Stimulated activated CD8-positive, alpha-beta memory T cell treated with anti-CD3 and anti-CD28 coated beads, Interleukin-4, amount 100 ng/mL, for 1 hour (primary cell): ENCODE data around the gene SCNN1A.

Source experiments
- DNase-seq, 2 donors: peaks; one replicate each; pipeline ENCODE4 v3.0.0-alpha.2; 2020; ENCODE audit warnings: low read depth in 2 of 2, low spot score in 1 of 2

SCNN1A gene

DNA sequence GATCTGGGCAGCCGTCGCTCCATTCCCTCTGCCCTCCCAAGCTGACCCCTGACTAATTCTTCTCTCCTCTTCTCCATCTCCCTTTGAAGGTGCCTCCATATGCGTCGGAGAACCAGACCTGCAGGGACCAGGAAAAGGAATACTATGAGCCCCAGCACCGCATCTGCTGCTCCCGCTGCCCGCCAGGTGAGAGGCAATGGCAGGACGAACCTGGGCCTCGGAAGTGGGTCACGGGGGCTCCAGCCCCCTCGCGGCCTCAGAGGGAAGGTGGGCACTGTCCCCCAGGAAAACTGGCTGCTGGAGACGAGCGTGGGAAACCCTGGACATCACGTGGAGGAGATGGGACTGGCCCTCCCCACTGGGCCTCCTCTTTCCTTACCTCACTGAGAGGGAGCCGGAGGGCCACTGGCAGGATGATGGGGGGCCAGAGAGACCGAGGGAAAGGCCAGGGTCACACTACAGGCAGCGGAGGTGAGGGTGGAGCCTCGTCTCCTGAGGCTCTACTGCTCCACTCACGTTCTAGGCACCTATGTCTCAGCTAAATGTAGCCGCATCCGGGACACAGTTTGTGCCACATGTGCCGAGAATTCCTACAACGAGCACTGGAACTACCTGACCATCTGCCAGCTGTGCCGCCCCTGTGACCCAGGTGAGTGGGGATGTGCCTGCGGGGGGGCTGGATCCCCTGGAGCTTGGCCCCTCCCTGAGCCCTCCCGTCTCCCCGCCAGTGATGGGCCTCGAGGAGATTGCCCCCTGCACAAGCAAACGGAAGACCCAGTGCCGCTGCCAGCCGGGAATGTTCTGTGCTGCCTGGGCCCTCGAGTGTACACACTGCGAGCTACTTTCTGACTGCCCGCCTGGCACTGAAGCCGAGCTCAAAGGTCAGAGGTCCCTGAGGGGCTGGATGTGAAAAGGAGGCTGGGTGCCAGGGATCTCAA, 9.4 kb upstream of the SCNN1A start:
- DNase-seq: no peak

GRCh38 chr12:6383572-6384498, 8.5 kb upstream of the SCNN1A start, which contains the start of gene LTBR:
Gene LTBR, plus strand, starts transcription at chr12:6384162. Its CDS starts 197 bp downstream, at chr12:6384359.
- no peak for DNase-seq

DNA sequence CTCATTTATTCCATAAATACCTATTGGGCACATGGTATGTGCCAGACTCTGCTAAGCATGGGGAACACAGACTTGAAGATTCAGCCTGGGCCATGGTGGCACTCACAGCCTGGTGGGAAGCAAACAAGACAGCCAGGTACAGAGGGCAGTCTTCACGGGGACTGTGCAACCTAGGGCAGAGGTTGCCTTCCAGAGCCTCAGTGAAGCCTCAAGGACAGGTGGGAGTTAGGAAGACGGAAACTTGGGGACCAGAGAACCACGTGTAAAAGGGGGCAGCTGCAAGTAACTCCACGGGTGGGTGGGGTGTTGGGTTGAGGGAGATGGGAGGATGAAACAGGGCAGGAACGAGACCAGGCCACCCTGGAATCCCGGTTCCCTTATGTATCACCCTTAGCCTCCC, 7.6 kb upstream of the SCNN1A start:
- DNase-seq: no peak

GRCh38 chr12:6382371-6382770, 7.0 kb upstream of the SCNN1A start:
- no peak for DNase-seq

DNA sequence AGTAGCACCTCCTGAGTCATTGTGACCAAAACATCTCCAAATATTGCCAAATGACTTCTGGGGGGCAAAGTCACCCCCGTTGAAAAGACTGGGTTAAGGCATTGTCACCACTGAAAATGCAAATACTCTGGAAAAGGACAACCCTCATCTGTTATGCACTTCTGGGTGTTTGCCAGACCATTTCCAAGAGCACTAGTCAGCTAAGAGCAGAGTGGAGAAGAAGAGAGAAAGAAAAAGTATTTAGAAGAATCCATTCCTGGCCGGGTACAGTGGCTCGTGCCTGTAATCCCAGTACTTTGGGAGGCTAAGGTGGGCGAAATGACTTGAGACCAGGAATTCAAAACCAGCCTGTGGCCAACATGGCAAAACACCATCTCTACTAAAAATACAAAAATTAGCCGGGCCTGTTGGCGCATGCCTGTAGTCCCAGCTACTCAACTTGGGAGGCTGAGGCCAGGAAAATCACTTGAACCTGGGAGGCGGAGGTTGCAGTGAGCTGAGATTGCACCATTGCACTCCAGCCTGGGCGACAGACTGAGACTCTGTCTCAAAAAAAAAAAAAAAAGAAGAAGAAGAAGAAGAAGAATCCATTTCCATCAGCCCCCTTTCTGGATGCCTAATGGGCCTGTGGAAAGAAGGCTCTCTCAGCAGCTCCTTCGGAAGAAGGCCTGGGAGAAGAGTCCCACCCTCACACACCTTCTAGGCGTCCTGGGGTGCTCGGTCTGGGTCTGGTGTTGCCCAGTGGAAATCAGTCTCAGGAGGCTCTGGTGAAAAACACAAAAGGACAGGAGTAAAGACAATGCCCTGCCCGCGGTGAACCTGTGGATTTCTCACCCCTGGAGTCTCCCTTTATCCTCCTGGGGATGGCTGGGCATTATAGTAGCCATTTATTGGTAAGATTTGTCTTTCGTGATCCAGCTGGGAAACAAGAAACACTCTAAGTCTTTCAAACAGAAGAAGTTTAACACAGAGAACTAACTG, 5.1 kb upstream of the SCNN1A start:
- no peak for DNase-seq

DNA sequence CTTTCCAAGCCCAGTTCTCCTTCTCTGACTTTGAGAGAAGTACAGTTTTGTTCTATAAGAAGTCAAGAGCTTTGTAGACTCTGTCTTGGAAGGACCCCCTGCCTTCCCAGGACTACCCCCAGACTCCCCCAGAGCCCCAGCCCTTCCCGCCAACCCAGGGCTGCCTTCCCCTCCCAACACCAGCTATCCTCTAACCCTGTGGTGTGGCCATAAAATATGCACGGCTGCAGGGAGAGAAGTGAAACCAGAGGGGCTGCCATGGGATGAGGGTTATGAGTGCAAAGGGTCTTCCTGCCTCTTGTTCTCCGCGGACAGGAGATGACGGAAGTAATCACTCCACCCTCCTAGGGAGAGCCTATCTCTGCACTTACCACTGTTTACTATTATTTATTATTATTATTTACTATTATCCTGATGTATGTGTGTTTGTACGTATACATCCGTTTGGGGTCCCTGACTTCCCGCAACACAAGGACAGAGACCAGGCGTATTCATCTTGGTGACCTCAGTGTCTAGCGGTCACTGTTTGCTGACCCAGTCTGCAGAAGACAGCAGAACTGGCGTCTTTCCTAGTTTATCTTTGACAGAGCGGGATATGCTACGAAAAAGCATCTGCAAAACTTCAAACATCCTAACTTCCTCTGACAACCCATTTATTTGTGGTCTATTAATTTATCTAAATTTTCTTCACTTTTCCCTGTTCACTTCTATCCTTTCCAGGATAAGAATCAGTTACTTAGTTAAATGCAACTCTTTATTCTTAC, 3.5 kb upstream of the SCNN1A start:
- DNase-seq: no peak

DNA sequence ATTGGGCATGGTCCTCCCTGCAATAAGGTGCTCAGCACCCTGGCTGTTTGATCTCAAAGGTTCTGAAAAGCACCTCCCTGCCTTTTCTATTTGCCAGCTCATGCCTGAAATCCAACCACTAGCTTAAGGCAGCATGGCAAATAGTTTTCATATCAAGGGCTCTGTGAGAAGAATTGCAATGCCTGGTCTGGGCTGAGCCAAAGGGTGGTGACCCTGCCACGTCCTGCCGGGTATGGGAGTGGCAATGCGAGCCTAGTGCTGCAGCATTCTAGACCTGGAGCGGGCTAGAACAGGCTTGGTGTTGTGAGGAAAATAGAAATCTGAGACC, 2.3 kb upstream of the SCNN1A start:
- no peak for DNase-seq

DNA sequence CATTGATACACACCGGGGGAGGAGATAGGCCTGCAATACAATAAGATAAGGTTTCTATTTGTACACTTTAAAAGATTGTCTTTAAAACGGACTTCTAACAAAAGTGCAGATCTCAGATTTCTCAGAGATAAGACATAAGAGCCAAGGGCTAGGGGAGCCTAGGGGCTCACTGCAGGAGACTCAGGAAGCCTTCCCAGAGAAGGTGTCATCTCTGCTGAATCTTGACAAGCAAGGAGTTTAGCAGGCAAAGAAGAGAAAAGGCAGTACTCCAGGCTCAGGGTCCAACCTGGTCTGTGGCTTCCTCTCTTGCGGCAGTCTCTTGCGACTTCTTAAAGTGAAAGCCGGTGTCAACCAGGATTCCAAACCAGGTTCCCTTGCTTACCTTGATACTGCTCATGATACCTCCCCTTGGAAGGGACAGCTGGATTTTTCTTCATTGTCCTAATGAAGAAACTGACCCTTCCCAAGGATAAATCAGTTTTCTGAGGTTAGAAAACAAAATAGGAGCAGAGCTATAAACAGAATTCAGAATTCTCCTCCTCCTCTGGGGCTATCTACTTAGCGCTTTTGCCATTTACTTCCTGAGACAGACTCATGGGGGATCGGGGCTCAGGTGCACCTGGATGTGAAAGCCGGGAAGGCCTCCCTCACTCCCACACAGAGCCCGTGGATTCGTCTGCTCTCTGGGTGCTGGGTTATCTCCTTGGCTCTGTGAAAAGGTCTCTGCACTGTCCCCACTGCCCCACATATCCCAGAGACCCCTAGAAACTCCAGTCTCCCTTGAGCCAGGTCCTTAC, 1.7 kb upstream of the SCNN1A start:
- no peak for DNase-seq

GRCh38 chr12:6376079-6376869, 911 bp upstream of the SCNN1A start:
- no peak for DNase-seq

GRCh38 chr12:6374786-6375160, 590 bp downstream of the SCNN1A start:
- DNase-seq: no peak

- DNase-seq: no peak
Observed at GRCh38 chr12:6374028-6374785, 1.2 kb downstream of the SCNN1A start.

- DNase-seq: no peak
Observed at GRCh38 chr12:6373022-6373787, 2.2 kb downstream of the SCNN1A start.

DNA sequence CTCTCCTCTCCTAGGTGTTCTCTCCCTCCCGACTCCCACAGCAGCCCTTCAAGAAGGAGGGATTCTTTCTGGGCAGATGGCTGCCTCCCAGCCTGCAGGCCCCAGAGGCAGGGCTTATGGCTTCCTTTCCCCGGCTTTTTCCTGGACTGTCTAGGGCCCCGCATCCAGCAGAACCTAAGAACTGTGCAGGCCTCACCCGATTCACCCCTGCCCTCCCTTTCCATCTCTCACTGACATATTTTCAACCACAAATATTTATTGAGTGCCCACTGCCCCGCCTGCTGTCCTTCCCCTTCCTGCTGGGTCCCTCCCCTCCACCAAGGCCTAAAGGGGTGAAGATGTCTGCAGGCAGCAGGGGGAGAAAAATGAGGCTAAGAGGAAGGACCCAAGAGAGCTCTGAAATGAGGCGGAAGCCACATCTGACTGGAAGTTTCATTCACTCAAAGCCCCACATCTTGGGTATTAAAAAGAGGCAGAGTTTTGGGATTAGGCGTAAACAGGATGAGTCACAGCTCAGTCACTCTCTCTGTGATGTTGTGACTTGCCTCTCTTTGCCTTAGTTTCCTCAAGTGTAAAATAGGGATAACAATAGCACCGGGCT, 2.9 kb downstream of the SCNN1A start:
- DNase-seq: no peak

DNA sequence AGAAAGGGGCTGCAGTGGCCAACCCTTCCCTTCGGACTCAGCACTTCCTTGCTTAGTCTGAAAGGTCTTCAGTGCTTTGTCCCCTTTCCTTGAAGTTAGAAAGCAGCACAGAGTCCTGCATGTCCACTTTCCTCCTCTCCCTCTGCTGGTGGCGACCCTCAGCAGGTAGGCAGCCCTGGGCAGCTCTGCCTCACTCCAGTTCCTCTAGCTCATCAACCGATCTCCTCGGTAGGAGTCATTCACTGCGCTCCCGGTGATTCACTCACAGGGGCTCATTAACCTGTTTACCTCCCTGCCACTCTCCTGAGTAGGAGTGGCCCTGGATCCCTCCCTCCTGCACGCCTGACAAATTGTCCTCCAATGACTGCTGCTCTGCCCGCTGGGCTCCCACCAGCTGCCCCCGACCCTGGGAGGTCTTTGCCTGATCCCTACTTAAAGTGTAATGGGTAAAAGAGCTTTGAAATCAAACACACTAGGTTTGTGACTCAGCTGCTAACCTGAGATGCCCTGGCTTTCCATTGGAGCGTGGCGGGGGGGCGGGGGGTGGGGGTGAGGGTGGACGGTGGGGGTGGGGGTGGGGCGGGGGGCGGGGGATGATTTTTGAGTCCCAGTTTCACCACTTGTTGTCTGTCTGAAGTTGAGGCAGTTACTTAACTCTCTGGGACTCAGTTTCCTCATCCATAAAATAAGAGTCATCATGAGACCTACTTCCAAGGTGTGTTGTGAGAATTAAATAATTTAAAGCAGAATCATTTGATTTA, 4.2 kb downstream of the SCNN1A start:
- no peak for DNase-seq

- DNase-seq: no peak
Observed at GRCh38 chr12:6370576-6370935, 4.8 kb downstream of the SCNN1A start.
